Measurements from ENCODE around the gene SLC6A8. TPM values are rescaled to one million over a fixed set of nuclear protein-coding genes. Genes with fewer than 3 reads are reported as not detected.
A peak's percentile ranks its signal among the peaks of the same experiment; 100 is the strongest.

The SLC6A8 gene
- total RNA-seq (2021) (41.4 and 49.8 TPM in 2 replicates), Bru-seq, nascent RNA (percentile 43 among the genes with signal in this experiment), BruChase-seq, experiment 1, labeled RNA remaining after a 2-hour chase (percentile 62 among the genes with signal in this experiment), BruChase-seq, experiment 2, labeled RNA remaining after a 6-hour chase (percentile 81 among the genes with signal in this experiment)
- long read RNA-seq, transcript SLC6A8-201 (13 exons, 3,763 nt), result major isoform, 25 of 34 reads
- long read RNA-seq, partial matches to known transcripts, result 4 of 34 reads
- long read RNA-seq, other reads (novel, unspliced or antisense), result 5 of 34 reads

- POLR2A ChIA-PET (ENCODE audit: low non-redundant PET), result interaction anchor here (0.7 kb wide), 1 partner anchor 279 kb away, joined by 6 read pairs; no protein-coding TSS in a partner anchor
- peak within 1 kb of the TSS; percentile 30 for H3K27ac ChIP-seq (ENCODE audit: low read depth, low read length, poor library complexity, severe bottlenecking)
- H3K4me3 ChIP-seq (ENCODE audit: low read depth, low read length, poor library complexity, severe bottlenecking), result peak within 1 kb of the TSS; percentile 46
- TF ChIP-seq CTCF (conservative IDR thresholded peaks at IDR 0.05; ENCODE audit: low read depth, low read length) (peak; percentile 32; the same call in 1 of the 2 replicates), EZH2 (IDR thresholded peaks at IDR 0.05; ENCODE audit: borderline replicate concordance, low read depth, low read length, poor library complexity, severe bottlenecking) (no peak)
- peak; percentile 62 for DNase-seq (ENCODE audit: low spot score)
- peaks cover 5% of the 10 kb centered on the region for H3K4me1 ChIP-seq (ENCODE audit: insufficient read depth, low read length, poor library complexity, severe bottlenecking)
- no TSS peak for BruUV-seq (replicated peaks)
- no peaks in the 10 kb centered on the region for H3K27me3 ChIP-seq (replicated peaks; ENCODE audit: insufficient read depth, low read depth, low read length, poor library complexity)
- H3K9me3 ChIP-seq (ENCODE audit: low read depth, low read length, poor library complexity, severe bottlenecking), result no peaks in the 10 kb centered on the region
- intact Hi-C loops (cut with micrococcal nuclease; ENCODE audit: unreplicated experiment), result no loop called here
- CTCF ChIA-PET, result interaction anchor here (1.0 kb wide), 1 partner anchor 260 kb away, joined by 3 read pairs; no protein-coding TSS in a partner anchor
- no peaks in the 10 kb centered on the region for H3K36me3 ChIP-seq (ENCODE audit: insufficient read depth, low read length, poor library complexity, severe bottlenecking)
These were observed at the start of gene SLC6A8 for GRCh38 chrX:153687121-153688039. TSS of gene SLC6A8 (plus strand) at chrX:153687926. CDS start at chrX:153688575, 649 bp downstream.

GRCh38 chrX:153638041-153638371 lies 49.7 kb upstream of the SLC6A8 start:
- Histone ChIP-seq H3K27ac (ENCODE audit: low read depth, low read length, poor library complexity, severe bottlenecking) (no peak overlapping the region), H3K27me3 (replicated peaks; ENCODE audit: insufficient read depth, low read depth, low read length, poor library complexity) (peaks cover 4% of the 10 kb centered on the region), H3K4me3 (ENCODE audit: low read depth, low read length, poor library complexity, severe bottlenecking) (no peak overlapping the region), H3K4me1 (ENCODE audit: insufficient read depth, low read length, poor library complexity, severe bottlenecking) (no peaks in the 10 kb centered on the region), H3K36me3 (ENCODE audit: insufficient read depth, low read length, poor library complexity, severe bottlenecking) (no peaks in the 10 kb centered on the region), H3K9me3 (ENCODE audit: low read depth, low read length, poor library complexity, severe bottlenecking) (no peaks in the 10 kb centered on the region)
- ChIA-PET POLR2A (ENCODE audit: low non-redundant PET) (no interaction called here), CTCF (no interaction called here)
- intact Hi-C loops (cut with micrococcal nuclease; ENCODE audit: unreplicated experiment), result no loop called here
- no TSS peak for BruUV-seq (replicated peaks)
- no peak for DNase-seq (ENCODE audit: low spot score)
- TF ChIP-seq CTCF (conservative IDR thresholded peaks at IDR 0.05; ENCODE audit: low read depth, low read length), result no peak

- Histone ChIP-seq H3K4me1 (ENCODE audit: insufficient read depth, low read length, poor library complexity, severe bottlenecking) (no peaks in the 10 kb centered on the region), H3K9me3 (ENCODE audit: low read depth, low read length, poor library complexity, severe bottlenecking) (no peaks in the 10 kb centered on the region), H3K4me3 (ENCODE audit: low read depth, low read length, poor library complexity, severe bottlenecking) (no peak overlapping the region), H3K27ac (ENCODE audit: low read depth, low read length, poor library complexity, severe bottlenecking) (no peak overlapping the region), H3K36me3 (ENCODE audit: insufficient read depth, low read length, poor library complexity, severe bottlenecking) (no peaks in the 10 kb centered on the region), H3K27me3 (replicated peaks; ENCODE audit: insufficient read depth, low read depth, low read length, poor library complexity) (peaks cover 10% of the 10 kb centered on the region)
- CTCF ChIA-PET, result no interaction called here
- DNase-seq (ENCODE audit: low spot score), result no peak
- intact Hi-C loops (cut with micrococcal nuclease; ENCODE audit: unreplicated experiment), result no loop called here
- no TSS peak for BruUV-seq (replicated peaks)
- TF ChIP-seq CTCF (conservative IDR thresholded peaks at IDR 0.05; ENCODE audit: low read depth, low read length) (no peak), EZH2 (IDR thresholded peaks at IDR 0.05; ENCODE audit: borderline replicate concordance, low read depth, low read length, poor library complexity, severe bottlenecking) (no peak)
- POLR2A ChIA-PET (ENCODE audit: low non-redundant PET), result no interaction called here
These were observed 49.1 kb upstream of the SLC6A8 start for GRCh38 chrX:153638436-153639176.

All from A673 (cell line).